HepG2 (cell line): ENCODE measurements around the gene OAS2. TPM values are rescaled to one million over a fixed set of nuclear protein-coding genes. Genes with fewer than 3 reads are reported as not detected.

Experiments used
- ATAC-seq: fragments of 200-7000 bp; cut with Tn5 transposase; 3 replicates; pipeline ENCODE4 v1.9.1; 2020; ENCODE audit warnings: mild to moderate bottlenecking, moderate library complexity
- BruUV-seq: library from RNA; stranded (reverse); fragments of 400-500 nt; replicated peaks from 2 replicates; lab custom pipeline; 2021; lab: Mats Ljungman, UMichigan
- CTCF ChIA-PET: fragments of 300-600 bp; formaldehyde crosslinking; extraction: SDS; loops from one replicate; lab custom pipeline; 2021; ENCODE audit warnings: low total read pairs, inconsistent platforms, low intra/inter-chr PET ratio; lab: Yijun Ruan, JAX
- POLR2A ChIA-PET: fragments of 350-600 bp; sonication (Branson Sonifier 250); formaldehyde crosslinking; loops from one replicate; lab custom pipeline; 2020; ENCODE audit warnings: antibody characterized with exemption, inconsistent platforms; lab: Yijun Ruan, JAX
- DNase-seq: peaks from one replicate; pipeline ENCODE4 v3.0.0-alpha.2; 2015; ENCODE audit warnings: low spot score
- FAIRE-seq: peaks from 3 replicates; lab custom pipeline; 2011; peaks lifted over from hg19 to GRCh38; lab: Jason Lieb, UNC
- H2AFZ ChIP-seq: one replicate; pipeline ENCODE4 v1.6.1; 2011; ENCODE audit warnings: low read length, inconsistent platforms
- H3K27ac ChIP-seq: fragments of 300-600 bp; 3 replicates; pipeline ENCODE4 v1.8.0; 2011; ENCODE audit warnings: mixed run types, mild to moderate bottlenecking, mixed read lengths, low read length, inconsistent platforms; ENCODE audit not compliant: insufficient read depth; ENCODE audit errors: extremely low read length
- H3K27me3 ChIP-seq, 2 experiments: fragments of 200-600 bp in 1 of 2; 2 replicates in 1 of 2; 3 replicates in 1 of 2; pipeline versions ENCODE4 v1.6.0 to v1.8.0; 2011; ENCODE audit warnings: low read length in 2 of 2, mild to moderate bottlenecking in 2 of 2, moderate library complexity in 2 of 2, inconsistent platforms in 1 of 2; ENCODE audit not compliant: insufficient read depth in 2 of 2, control insufficient read depth in 1 of 2
- H3K36me3 ChIP-seq, 2 experiments: fragments of 200-600 bp in 1 of 2; replicated peaks in 1 of 2; 2 replicates in 1 of 2; 3 replicates in 1 of 2; pipeline versions ENCODE4 v1.5.1 to v1.8.0; 2011; ENCODE audit warnings: low read length in 2 of 2, inconsistent platforms in 1 of 2; ENCODE audit not compliant: insufficient read depth in 2 of 2, control insufficient read depth in 1 of 2
- H3K4me1 ChIP-seq: 2 replicates; pipeline ENCODE4 v1.5.1; 2012; ENCODE audit warnings: low read length, inconsistent platforms; ENCODE audit not compliant: insufficient read depth
- H3K4me2 ChIP-seq: 2 replicates; pipeline ENCODE4 v1.6.0; 2011; ENCODE audit warnings: low read depth, low read length, inconsistent platforms
- H3K4me3 ChIP-seq, 3 experiments: fragments of 200-600 bp in 1 of 3; sonication (generic), shearing (Covaris generic) in 1 of 3; replicated peaks in 1 of 3; 2 replicates each; pipeline ENCODE4 v1.5.1; 2011 to 2016; ENCODE audit warnings: low read length in 3 of 3, inconsistent platforms in 2 of 3, low read depth in 2 of 3, mild to moderate bottlenecking in 2 of 3, control low read depth in 1 of 3, mixed read lengths in 1 of 3; ENCODE audit not compliant: insufficient read depth in 1 of 3
- H3K79me2 ChIP-seq: one replicate; pipeline ENCODE4 v1.6.1; 2011; ENCODE audit warnings: low read length, inconsistent platforms; ENCODE audit not compliant: insufficient read depth
- H3K9ac ChIP-seq: 2 replicates; pipeline ENCODE4 v1.6.0; 2011; ENCODE audit warnings: mild to moderate bottlenecking, low read depth, low read length, inconsistent platforms; ENCODE audit not compliant: insufficient read depth
- H3K9me3 ChIP-seq: 2 replicates; pipeline ENCODE4 v1.5.1; 2012; ENCODE audit warnings: mild to moderate bottlenecking, low read length
- H4K20me1 ChIP-seq: 2 replicates; pipeline ENCODE4 v1.6.0; 2011; ENCODE audit warnings: inconsistent platforms, mild to moderate bottlenecking, low read length, moderate library complexity; ENCODE audit not compliant: insufficient read depth
- CAMTA2 ChIP-seq: sonication (generic); formaldehyde crosslinking; IDR thresholded peaks from 2 replicates; pipeline ENCODE4 v1.4.0; 2020; ENCODE audit warnings: mild to moderate bottlenecking, missing genetic modification reagents, borderline replicate concordance
- PITX1 ChIP-seq: sonication (generic); formaldehyde crosslinking; IDR thresholded peaks from 2 replicates; pipeline ENCODE4 v1.5.1; 2020; ENCODE audit warnings: mild to moderate bottlenecking, missing genetic modification reagents
- PPARG ChIP-seq: conservative IDR thresholded peaks from 2 replicates; pipeline ENCODE4 v1.6.1; 2016; ENCODE audit warnings: missing biosample characterization, missing genetic modification reagents
- PRDM10 ChIP-seq: sonication (generic); formaldehyde crosslinking; IDR thresholded peaks from 2 replicates; pipeline ENCODE4 v1.4.0; 2020; ENCODE audit warnings: low read depth, missing genetic modification reagents
- XRCC5 ChIP-seq: fragments of 200-400 bp; formaldehyde crosslinking; optimal IDR thresholded peaks from 2 replicates; pipeline ENCODE3; 2017; ENCODE audit warnings: mild to moderate bottlenecking, low read length
- ZKSCAN5 ChIP-seq: sonication (generic); formaldehyde crosslinking; IDR thresholded peaks from 2 replicates; pipeline ENCODE4 v1.5.1; 2020; ENCODE audit warnings: mild to moderate bottlenecking, missing genetic modification reagents
- ZNF17 ChIP-seq: sonication (generic); formaldehyde crosslinking; IDR thresholded peaks from 2 replicates; pipeline ENCODE4 v1.5.0; 2020; ENCODE audit warnings: mild to moderate bottlenecking, missing genetic modification reagents
- ZNF382 ChIP-seq: sonication (generic); formaldehyde crosslinking; IDR thresholded peaks from 2 replicates; pipeline ENCODE4 v1.5.0; 2020; ENCODE audit warnings: missing genetic modification reagents, mild to moderate bottlenecking, borderline replicate concordance
- ZNF709 ChIP-seq: sonication (generic); formaldehyde crosslinking; IDR thresholded peaks from 2 replicates; pipeline ENCODE4 v1.5.0; 2020; ENCODE audit warnings: mild to moderate bottlenecking, missing genetic modification reagents
- ZNF816 ChIP-seq: sonication (generic); formaldehyde crosslinking; IDR thresholded peaks from 2 replicates; pipeline ENCODE4 v1.8.0; 2022; ENCODE audit warnings: missing genetic modification reagents, mild to moderate bottlenecking, borderline replicate concordance
- WGBS: methylation state at CpG from one replicate; pipeline ENCODE4 v1.1.6; 2017; ENCODE audit warnings: low lambda C conversion rate; 5-methylcytosine and 5-hydroxymethylcytosine counted together
- in situ Hi-C: cut with HindIII; loops from 2 replicates; pipeline ENCODE4 v1.10.0; 2017; ENCODE audit warnings: low pct_unique_long_range_greater_than_20kb; ENCODE audit not compliant: extremely low pct_ligation_motif_present
- intact Hi-C: fragments of 100-400 bp; cut with micrococcal nuclease; formaldehyde crosslinking; loops from one replicate; pipeline ENCODE4 v1.10.0; 2022; ENCODE audit not compliant: unreplicated experiment
- polyA plus RNA-seq, 8 experiments: library from polyadenylated mRNA; depleted of rRNA in 3 of 8; stranded (reverse) in 7 of 8; unstranded in 1 of 8; fragments of >200 nt; fragmentation: Illumina TruSeq in 4 of 8; extraction: Trizol in 4 of 8; gene quantifications; 2 replicates each; pipeline versions ENCODE4 v1.2.1 to v1.2.3, GENCODE V29; 2011 to 2016; ENCODE audit warnings: low read depth in 4 of 8, missing spikeins in 1 of 8, mixed read lengths in 1 of 8; ENCODE audit not compliant: insufficient read depth in 1 of 8
- total RNA-seq, 5 experiments: library from RNA; depleted of rRNA; stranded (reverse); fragments of >200 nt; fragmentation: Illumina TruSeq; extraction: Trizol; gene quantifications; 2 replicates each; pipeline ENCODE4 v1.2.3, GENCODE V29; 2016; ENCODE audit warnings: low read depth in 1 of 5
- TF ChIP-seq, protein P1 (sequence below): sonication (generic); formaldehyde crosslinking; conservative IDR thresholded peaks from 2 replicates; pipeline ENCODE4 v1.4.0; 2020; ENCODE audit warnings: missing genetic modification reagents
- TF ChIP-seq, protein P2 (sequence below): sonication (generic); formaldehyde crosslinking; conservative IDR thresholded peaks from 2 replicates; pipeline ENCODE4 v1.4.0; 2020; ENCODE audit warnings: missing genetic modification reagents

The OAS2 gene
- total and polyA plus RNA-seq, 2 of the 13 experiments (the other 11 are each of a cell fraction or from before 2014, with no cell fraction given) = 0.05 to 0.24 TPM

GRCh38 chr12:113051759-113052158 is 73.4 kb downstream of the OAS2 start (continued):
- TF ChIP-seq PRDM10 (CRISPR knock-in tag) = no peak
- no peak for TF ChIP-seq ZNF816 (CRISPR knock-in tag)
- no peak for TF ChIP-seq PITX1
- no peak for TF ChIP-seq ZNF382 (CRISPR knock-in tag)
- TF ChIP-seq, protein P1, sequence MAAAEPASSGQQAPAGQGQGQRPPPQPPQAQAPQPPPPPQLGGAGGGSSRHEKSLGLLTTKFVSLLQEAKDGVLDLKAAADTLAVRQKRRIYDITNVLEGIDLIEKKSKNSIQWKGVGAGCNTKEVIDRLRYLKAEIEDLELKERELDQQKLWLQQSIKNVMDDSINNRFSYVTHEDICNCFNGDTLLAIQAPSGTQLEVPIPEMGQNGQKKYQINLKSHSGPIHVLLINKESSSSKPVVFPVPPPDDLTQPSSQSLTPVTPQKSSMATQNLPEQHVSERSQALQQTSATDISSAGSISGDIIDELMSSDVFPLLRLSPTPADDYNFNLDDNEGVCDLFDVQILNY = no peak
- TF ChIP-seq ZNF709 = no peak
- TF ChIP-seq, all 625 proteins: peak for 0

DNA sequence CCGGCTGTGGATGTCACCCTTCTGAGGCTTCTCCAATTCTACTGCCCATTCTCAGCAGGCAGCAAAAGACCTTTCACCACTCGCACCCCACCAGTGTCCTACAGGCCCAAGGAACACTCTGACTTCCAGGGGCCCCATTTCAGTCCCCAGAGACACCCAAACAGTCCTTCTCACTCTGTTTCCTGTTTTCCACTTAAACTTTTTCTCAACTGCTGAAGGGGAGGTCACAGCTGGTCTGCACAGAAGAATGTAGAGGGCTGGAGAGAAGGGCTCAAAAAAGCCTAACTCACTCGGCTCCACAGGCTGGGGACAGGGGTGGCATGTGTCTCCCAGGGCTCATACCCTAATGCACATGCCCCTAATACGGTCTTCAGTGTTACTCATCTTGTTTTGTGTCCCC is 74.0 kb downstream of the OAS2 start:
- Histone ChIP-seq H3K27ac (no peak overlapping the region), H4K20me1 (no peaks in the 10 kb centered on the region), H3K79me2 (no peaks in the 10 kb centered on the region), H3K4me3 (no peak overlapping the region), H2AFZ (no peak overlapping the region), H3K4me2 (no peak overlapping the region), H3K9ac (no peak overlapping the region), H3K4me1 (no peaks in the 10 kb centered on the region), H3K27me3 (peaks cover 4 to 22% of the 10 kb centered on the region in 2 experiments; a peak in 4 of 5 replicates), H3K9me3 (no peaks in the 10 kb centered on the region), H3K36me3 (no peaks in the 10 kb centered on the region)
- 0% methylated on average over 3 of the region's 4 CpGs for WGBS
- BruUV-seq = no TSS peak
- no peak for FAIRE-seq
- no peak for DNase-seq
- no peak for ATAC-seq
- in situ Hi-C loops (no loop called here), intact Hi-C loops (no loop called here)
- TF ChIP-seq CAMTA2 (no peak), PPARG (CRISPR knock-in tag) (no peak), ZKSCAN5 (no peak), XRCC5 (no peak), ZNF17 (CRISPR knock-in tag) (no peak)
- TF ChIP-seq, protein P2, sequence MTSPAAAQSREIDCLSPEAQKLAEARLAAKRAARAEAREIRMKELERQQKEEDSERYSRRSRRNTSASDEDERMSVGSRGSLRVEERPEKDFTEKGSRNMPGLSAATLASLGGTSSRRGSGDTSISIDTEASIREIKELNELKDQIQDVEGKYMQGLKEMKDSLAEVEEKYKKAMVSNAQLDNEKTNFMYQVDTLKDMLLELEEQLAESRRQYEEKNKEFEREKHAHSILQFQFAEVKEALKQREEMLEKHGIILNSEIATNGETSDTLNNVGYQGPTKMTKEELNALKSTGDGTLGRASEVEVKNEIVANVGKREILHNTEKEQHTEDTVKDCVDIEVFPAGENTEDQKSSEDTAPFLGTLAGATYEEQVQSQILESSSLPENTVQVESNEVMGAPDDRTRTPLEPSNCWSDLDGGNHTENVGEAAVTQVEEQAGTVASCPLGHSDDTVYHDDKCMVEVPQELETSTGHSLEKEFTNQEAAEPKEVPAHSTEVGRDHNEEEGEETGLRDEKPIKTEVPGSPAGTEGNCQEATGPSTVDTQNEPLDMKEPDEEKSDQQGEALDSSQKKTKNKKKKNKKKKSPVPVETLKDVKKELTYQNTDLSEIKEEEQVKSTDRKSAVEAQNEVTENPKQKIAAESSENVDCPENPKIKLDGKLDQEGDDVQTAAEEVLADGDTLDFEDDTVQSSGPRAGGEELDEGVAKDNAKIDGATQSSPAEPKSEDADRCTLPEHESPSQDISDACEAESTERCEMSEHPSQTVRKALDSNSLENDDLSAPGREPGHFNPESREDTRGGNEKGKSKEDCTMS (CRISPR knock-in tag) = no peak
- ChIA-PET CTCF (no interaction called here), POLR2A (no interaction called here)
